GM12872 (cell line): Measurements from ENCODE around the gene UBIAD1.

ENCODE experiments used
- CTCF ChIP-seq: IDR thresholded peaks from 3 replicates; pipeline ENCODE4 v1.5.1; 2011; ENCODE audit warnings: low read depth, mild to moderate bottlenecking, low read length, moderate library complexity; ENCODE audit not compliant: insufficient read depth

Gene UBIAD1

GRCh38 chr1:11294951-11295350, 22.0 kb downstream of the UBIAD1 start:
- TF ChIP-seq CTCF, result no peak

- TF ChIP-seq CTCF, result no peak
Measured at GRCh38 chr1:11295905-11296304, 22.9 kb downstream of the UBIAD1 start.

GRCh38 chr1:11298390-11299224, 25.6 kb downstream of the UBIAD1 start:
- no peak for TF ChIP-seq CTCF

- TF ChIP-seq CTCF, result no peak
Measured at GRCh38 chr1:11299225-11299574, 26.2 kb downstream of the UBIAD1 start.

GRCh38 chr1:11301601-11302000, 28.6 kb downstream of the UBIAD1 start:
- no peak for TF ChIP-seq CTCF

- no peak for TF ChIP-seq CTCF
Measured at GRCh38 chr1:11302366-11302765, 29.4 kb downstream of the UBIAD1 start.

GRCh38 chr1:11307852-11308251, 34.9 kb downstream of the UBIAD1 start:
- TF ChIP-seq CTCF, result no peak
